A549 (cell line): ENCODE results near the gene SUGP1.

Experiments
- CTCF ChIP-seq: fragments of >200 bp; sonication (Bioruptor Twin); formaldehyde crosslinking; IDR thresholded peaks from 3 replicates; pipeline ENCODE4 v1.5.1; 2016
- EP300 ChIP-seq, 2 experiments: fragments of >200 bp; sonication (Bioruptor Twin); formaldehyde crosslinking; IDR thresholded peaks; 2 replicates in 1 of 2; 3 replicates in 1 of 2; pipeline ENCODE4 v1.6.1; 2016 to 2017
- ESRRA ChIP-seq: fragments of 150-350 bp; IDR thresholded peaks from 2 replicates; pipeline ENCODE4 v1.6.1; 2014; ENCODE audit warnings: mild to moderate bottlenecking, low read length, borderline replicate concordance
- MYC ChIP-seq: IDR thresholded peaks from 2 replicates; pipeline ENCODE4 v1.6.1; 2012; ENCODE audit warnings: mild to moderate bottlenecking, inconsistent platforms, low read length, improper control_type of control experiment, borderline replicate concordance
- SMC3 ChIP-seq: fragments of >200 bp; sonication (Bioruptor Twin); formaldehyde crosslinking; IDR thresholded peaks from 3 replicates; pipeline ENCODE4 v1.6.1; 2018; ENCODE audit warnings: inconsistent platforms

DNA sequence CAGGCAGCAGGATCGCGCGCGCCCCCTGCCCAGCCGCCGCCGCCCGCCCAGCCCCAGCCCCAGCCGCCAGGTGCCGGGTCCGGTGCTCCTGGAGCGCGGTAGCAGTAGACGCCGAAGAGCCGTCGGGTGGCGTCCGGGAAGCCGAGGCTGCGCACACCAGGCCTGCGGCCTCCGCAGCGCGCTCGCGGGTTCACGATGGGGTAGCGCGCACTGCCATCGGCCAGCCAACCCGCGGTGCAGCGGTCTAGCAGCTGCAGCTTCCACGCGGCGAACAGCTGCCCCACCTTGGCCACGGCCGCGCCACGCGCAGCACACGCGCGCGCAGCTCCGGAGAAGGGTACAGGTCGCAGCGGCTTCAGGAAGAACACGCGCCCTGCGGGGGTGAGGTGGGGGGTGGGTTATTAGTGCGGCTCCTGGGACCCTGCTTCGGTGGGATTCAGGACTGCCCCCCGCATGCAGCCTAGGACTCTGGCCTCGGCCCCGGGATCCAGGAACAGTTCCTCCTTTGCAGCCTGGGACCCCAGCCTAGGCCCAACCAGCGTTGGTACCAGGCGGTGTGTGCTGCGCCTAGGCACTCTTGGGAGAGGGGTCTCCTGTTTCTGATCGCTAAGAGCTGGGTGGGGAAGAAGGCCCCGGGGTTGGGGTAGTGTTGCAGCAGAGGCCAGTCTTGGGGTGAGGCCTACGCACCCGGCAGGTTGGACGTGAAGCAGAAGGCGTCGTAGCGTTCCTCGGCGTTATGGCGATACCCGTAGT lies 62.3 kb downstream of the SUGP1 start:
- TF ChIP-seq CTCF (no peak), MYC (no peak), SMC3 (no peak), ESRRA (no peak), EP300 (IDR thresholded peaks at IDR 0.05) (no peak)
